Spleen (tissue), 11 donors: ENCODE measurements around the gene CTNS. TPM values are rescaled to one million over a fixed set of nuclear protein-coding genes. Genes with fewer than 3 reads are reported as not detected.

Source experiments
- DNase-seq: peaks from one replicate; pipeline ENCODE4 v3.0.0-alpha.2; 2020
- H3K27ac ChIP-seq, 8 donors: fragments of 200-600 bp; sonication (generic) in 7 of 8; 1 replicate in 4 of 8; 2 replicates in 4 of 8; pipeline versions ENCODE4 v1.5.0 to v1.8.0; 2016 to 2021; ENCODE audit warnings: inconsistent platforms in 4 of 8, mild to moderate bottlenecking in 4 of 8, moderate library complexity in 1 of 8
- H3K27me3 ChIP-seq, 7 donors: fragments of 200-600 bp; sonication (generic) in 6 of 7; replicated peaks in 1 of 7; 1 replicate in 4 of 7; 2 replicates in 3 of 7; pipeline versions ENCODE4 v1.5.0 to v1.8.0; 2016 to 2021; ENCODE audit warnings: inconsistent platforms in 3 of 7, mild to moderate bottlenecking in 1 of 7
- H3K36me3 ChIP-seq, 6 donors: fragments of 200-600 bp; sonication (generic) in 5 of 6; 1 replicate in 4 of 6; 2 replicates in 2 of 6; pipeline versions ENCODE4 v1.5.0 to v1.8.0; 2016 to 2021; ENCODE audit warnings: inconsistent platforms in 2 of 6
- H3K4me1 ChIP-seq, 6 donors: fragments of 200-600 bp; sonication (generic) in 5 of 6; 1 replicate in 3 of 6; 2 replicates in 3 of 6; pipeline versions ENCODE4 v1.5.0 to v1.8.0; 2016 to 2021; ENCODE audit warnings: inconsistent platforms in 3 of 6
- H3K4me3 ChIP-seq, 8 donors: fragments of 200-600 bp; sonication (generic) in 7 of 8; 1 replicate in 4 of 8; 2 replicates in 4 of 8; pipeline versions ENCODE4 v1.5.0 to v1.8.0; 2016 to 2021; ENCODE audit warnings: inconsistent platforms in 4 of 8, mild to moderate bottlenecking in 4 of 8, moderate library complexity in 2 of 8
- H3K9me3 ChIP-seq, 8 donors: fragments of 200-600 bp; sonication (generic) in 7 of 8; 1 replicate in 4 of 8; 2 replicates in 4 of 8; pipeline versions ENCODE4 v1.5.0 to v1.8.0; 2016 to 2021; ENCODE audit warnings: inconsistent platforms in 4 of 8
- POLR2A ChIP-seq, 3 donors: fragments of 450-650 bp; IDR thresholded peaks; one replicate each; pipeline ENCODE4 v1.5.1; 2017; ENCODE audit warnings: antibody characterized with exemption in 3 of 3, mild to moderate bottlenecking in 1 of 3
- POLR2AphosphoS5 ChIP-seq, 3 donors: sonication (generic); formaldehyde crosslinking; IDR thresholded peaks; one replicate each; pipeline ENCODE4 v1.5.1; 2017; ENCODE audit warnings: antibody characterized with exemption in 3 of 3
- WGBS, 5 donors: extraction: QIAGEN DNeasy Blood & Tissue Kit in 3 of 5; methylation state at CpG; one replicate each; pipeline versions ENCODE4 v1.1.5 to v1.1.7; 2013 to 2018; 5-methylcytosine and 5-hydroxymethylcytosine counted together
- intact Hi-C: fragments of 100-400 bp; cut with DNase I; formaldehyde crosslinking; loops from one replicate; pipeline ENCODE4 v1.15.0; 2023; ENCODE audit warnings: low total_unique reads
- polyA plus RNA-seq, 3 donors: library from polyadenylated mRNA; stranded (reverse); fragments of 200-250 nt; gene quantifications; one replicate each; pipeline ENCODE4 v1.2.1, GENCODE V29; 2013
- total RNA-seq, 7 donors: library from RNA; depleted of rRNA in 3 of 7; stranded (reverse); fragments of >200 nt in 3 of 7; fragmentation: NEBNext Ultra II Directional in 4 of 7; extraction: Animal tissue kit (Norgen Biotek cat#: 25700) in 4 of 7; gene quantifications; one replicate each; pipeline versions ENCODE4 v1.1.0 to v1.2.1, GENCODE V29; 2016 to 2021
- TF ChIP-seq, protein P1 (sequence below), 11 experiments: fragments of 200-600 bp in 7 of 11; fragments of 450-650 bp in 4 of 11; sonication (generic) in 4 of 11; IDR thresholded peaks in 8 of 11; conservative IDR thresholded peaks in 3 of 11; 1 replicate in 7 of 11; 2 replicates in 4 of 11; pipeline versions ENCODE4 v1.4.0 to v1.8.0; 2016 to 2021; ENCODE audit warnings: antibody characterized with exemption in 11 of 11, inconsistent platforms in 4 of 11, mild to moderate bottlenecking in 1 of 11
- donor health status: healthy with polysubstance abuse.
- donor health status: DM: no; HTN: no; CAD: no; lungs with moderate emphysema.
- donor health status: DM: no; HTN: no; CAD: no.
- donor health status: Bipolar disorder and iron deficiency.
- donor health status: healthy.
- donor health status: DM: no; HTN: no; CAD: no.
- donor health status: DM: yes; HTN: yes; CAD: no.

Gene CTNS
- total and polyA plus RNA-seq, 10 donors, result 5.7 to 42.5 (median 14.0) TPM

DNA sequence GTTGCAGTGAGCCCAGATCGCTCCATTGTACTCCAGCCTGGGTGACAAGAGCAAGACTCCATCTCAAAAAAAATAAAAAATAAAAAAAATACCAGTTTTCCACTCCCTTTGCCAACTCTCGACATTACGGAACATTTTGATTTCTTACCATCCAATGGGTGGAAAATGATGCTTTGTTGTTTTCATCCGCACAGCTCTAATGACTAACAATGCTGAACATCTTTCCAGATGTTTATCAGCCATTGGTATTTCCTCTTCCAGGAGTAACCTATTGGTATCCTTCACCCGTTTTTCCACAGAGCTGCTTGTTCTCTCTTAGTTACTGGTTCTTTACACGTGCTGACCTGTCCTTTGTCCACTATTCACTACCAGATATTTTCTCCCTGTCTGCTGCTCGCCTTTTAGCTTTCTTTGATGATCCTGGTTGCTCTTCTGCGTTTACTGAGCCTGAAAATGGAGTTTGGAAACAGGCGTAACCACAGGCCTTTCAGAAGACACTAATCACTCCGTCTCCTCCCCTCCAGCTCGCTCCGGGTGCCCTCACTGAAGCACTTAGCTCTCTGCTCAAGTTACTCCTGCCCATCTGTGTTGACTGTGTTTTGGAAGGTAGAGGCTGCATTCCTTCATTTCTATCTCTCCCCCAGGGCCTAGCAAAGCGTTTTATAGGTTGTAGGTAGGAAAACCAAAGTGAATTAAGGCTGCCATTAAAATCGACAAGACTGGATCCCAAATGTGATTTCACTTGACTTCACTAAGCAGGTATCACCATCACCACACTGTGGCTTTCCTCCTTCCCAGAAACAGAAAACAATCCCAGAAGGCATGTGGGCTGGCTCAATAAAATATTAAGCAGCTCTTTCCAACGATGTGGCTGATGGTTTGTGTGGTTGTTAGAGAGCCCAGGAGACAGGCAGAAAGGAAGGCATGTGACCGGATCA, 9.5 kb upstream of the CTNS start:
- Histone ChIP-seq H3K27ac (no peak overlapping the region), H3K27me3 (no peaks in the 10 kb centered on the region), H3K4me3 (no peak overlapping the region), H3K36me3 (peaks cover 5 to 95% (median 62%) of the 10 kb centered on the region in 6 donors), H3K9me3 (no peaks in the 10 kb centered on the region), H3K4me1 (peaks cover 0 to 4% (median 0%) of the 10 kb centered on the region in 6 donors)
- WGBS, 5 donors, result 77 to 91% (median 90%) methylated on average over 16 of the region's 16 CpGs
- no peak for TF ChIP-seq POLR2A (IDR thresholded peaks at IDR 0.05)
- TF ChIP-seq, protein P1, sequence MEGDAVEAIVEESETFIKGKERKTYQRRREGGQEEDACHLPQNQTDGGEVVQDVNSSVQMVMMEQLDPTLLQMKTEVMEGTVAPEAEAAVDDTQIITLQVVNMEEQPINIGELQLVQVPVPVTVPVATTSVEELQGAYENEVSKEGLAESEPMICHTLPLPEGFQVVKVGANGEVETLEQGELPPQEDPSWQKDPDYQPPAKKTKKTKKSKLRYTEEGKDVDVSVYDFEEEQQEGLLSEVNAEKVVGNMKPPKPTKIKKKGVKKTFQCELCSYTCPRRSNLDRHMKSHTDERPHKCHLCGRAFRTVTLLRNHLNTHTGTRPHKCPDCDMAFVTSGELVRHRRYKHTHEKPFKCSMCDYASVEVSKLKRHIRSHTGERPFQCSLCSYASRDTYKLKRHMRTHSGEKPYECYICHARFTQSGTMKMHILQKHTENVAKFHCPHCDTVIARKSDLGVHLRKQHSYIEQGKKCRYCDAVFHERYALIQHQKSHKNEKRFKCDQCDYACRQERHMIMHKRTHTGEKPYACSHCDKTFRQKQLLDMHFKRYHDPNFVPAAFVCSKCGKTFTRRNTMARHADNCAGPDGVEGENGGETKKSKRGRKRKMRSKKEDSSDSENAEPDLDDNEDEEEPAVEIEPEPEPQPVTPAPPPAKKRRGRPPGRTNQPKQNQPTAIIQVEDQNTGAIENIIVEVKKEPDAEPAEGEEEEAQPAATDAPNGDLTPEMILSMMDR (IDR thresholded peaks at IDR 0.05 in 8 of 11, conservative IDR thresholded peaks at IDR 0.05 in 3 of 11), result no peak
- no peak for TF ChIP-seq POLR2AphosphoS5 (IDR thresholded peaks at IDR 0.05)
- DNase-seq, result no peak
- intact Hi-C loops, result no loop called here

DNA sequence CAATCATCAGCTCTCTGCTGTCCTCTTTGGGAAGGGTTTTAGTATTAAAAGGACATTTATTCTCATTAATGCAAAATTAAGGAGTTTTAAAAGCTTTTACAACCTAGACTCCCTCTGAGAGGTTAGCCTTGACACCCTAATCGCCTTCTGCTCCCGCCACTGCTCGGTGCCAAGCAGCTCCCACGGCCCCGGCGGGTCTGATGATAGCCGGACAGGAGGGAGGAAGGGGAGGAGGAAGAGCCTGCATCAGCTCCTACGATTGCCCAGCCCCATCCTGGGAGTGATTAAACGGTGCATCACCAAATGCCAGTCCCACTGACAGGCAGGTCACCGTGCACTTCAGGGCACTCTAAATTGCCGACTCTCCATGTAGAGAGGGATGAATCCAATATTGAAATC, 8.8 kb upstream of the CTNS start:
- H3K4me1 ChIP-seq, result peaks cover 0 to 4% (median 0%) of the 10 kb centered on the region in 6 donors
- no peaks in the 10 kb centered on the region for H3K9me3 ChIP-seq
- H3K27ac ChIP-seq, result no peak overlapping the region
- peaks cover 5 to 93% (median 55%) of the 10 kb centered on the region in 6 donors for H3K36me3 ChIP-seq
- 80 to 93% (median 87%) methylated on average over 11 of the region's 11 CpGs for WGBS, 5 donors
- no peaks in the 10 kb centered on the region for H3K27me3 ChIP-seq
- no peak for DNase-seq
- no peak overlapping the region for H3K4me3 ChIP-seq
- intact Hi-C loops, result no loop called here
- TF ChIP-seq POLR2A (IDR thresholded peaks at IDR 0.05) (no peak), POLR2AphosphoS5 (IDR thresholded peaks at IDR 0.05) (no peak)
- TF ChIP-seq, protein P1 (IDR thresholded peaks at IDR 0.05 in 8 of 11, conservative IDR thresholded peaks at IDR 0.05 in 3 of 11), result no peak

DNA sequence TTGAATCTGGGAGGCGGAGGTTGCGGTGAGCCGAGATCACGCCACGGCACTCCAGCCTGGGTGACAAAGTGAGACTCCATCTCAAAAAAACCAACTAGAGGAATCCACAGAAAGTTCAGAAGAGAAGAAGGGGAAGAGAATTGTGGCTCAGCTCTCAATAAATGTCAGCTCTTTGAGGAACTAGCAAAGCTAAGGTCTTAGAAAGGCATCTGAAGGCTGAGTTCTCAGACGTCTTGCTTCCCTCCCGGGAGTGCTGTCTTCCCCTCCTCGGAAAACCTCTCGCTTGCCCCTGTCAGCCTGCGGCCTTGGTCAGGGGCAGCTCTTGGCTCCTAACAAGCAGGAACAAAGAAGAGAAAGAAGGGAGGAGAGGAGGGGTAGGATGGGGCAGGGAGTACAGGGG, 5.8 kb upstream of the CTNS start:
- Histone ChIP-seq H3K27me3 (no peaks in the 10 kb centered on the region), H3K4me3 (no peak overlapping the region), H3K4me1 (peaks cover 3 to 27% (median 15%) of the 10 kb centered on the region in 6 donors), H3K9me3 (no peaks in the 10 kb centered on the region), H3K36me3 (peaks cover 0 to 63% (median 39%) of the 10 kb centered on the region in 6 donors), H3K27ac (no peak overlapping the region)
- intact Hi-C loops, result no loop called here
- no peak for TF ChIP-seq POLR2AphosphoS5 (IDR thresholded peaks at IDR 0.05)
- TF ChIP-seq POLR2A (IDR thresholded peaks at IDR 0.05), result no peak
- TF ChIP-seq, protein P1 (IDR thresholded peaks at IDR 0.05 in 8 of 11, conservative IDR thresholded peaks at IDR 0.05 in 3 of 11), result no peak
- 81 to 95% (median 87%) methylated on average over 10 of the region's 10 CpGs for WGBS, 5 donors
- DNase-seq, result no peak

DNA sequence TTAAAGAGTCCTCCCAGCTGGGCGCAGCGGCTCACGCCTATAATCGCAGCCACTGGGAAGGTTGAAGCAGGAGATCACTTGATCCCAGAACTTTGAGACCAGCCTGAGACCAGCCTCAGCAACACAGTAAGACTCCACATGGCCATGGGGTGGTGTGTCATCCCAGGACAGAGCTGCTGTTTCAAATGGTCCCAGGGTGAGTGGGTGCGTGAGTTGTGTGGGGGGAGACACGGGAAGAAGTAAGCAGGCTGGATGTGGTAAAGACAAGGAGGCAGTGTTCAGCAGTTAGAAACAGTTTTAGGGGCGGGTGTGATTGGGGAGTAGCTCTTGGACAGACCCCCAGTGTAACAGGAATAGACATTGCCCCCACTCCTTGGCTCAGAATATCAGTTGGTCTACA, 4.3 kb upstream of the CTNS start:
- Histone ChIP-seq H3K4me1 (peaks cover 4 to 36% (median 22%) of the 10 kb centered on the region in 6 donors), H3K27ac (no peak overlapping the region), H3K27me3 (no peaks in the 10 kb centered on the region), H3K9me3 (no peaks in the 10 kb centered on the region), H3K4me3 (no peak overlapping the region), H3K36me3 (peaks cover 0 to 48% (median 28%) of the 10 kb centered on the region in 6 donors)
- intact Hi-C loops, result no loop called here
- TF ChIP-seq, protein P1 (IDR thresholded peaks at IDR 0.05 in 8 of 11, conservative IDR thresholded peaks at IDR 0.05 in 3 of 11), result no peak
- no peak for TF ChIP-seq POLR2A (IDR thresholded peaks at IDR 0.05)
- no peak for TF ChIP-seq POLR2AphosphoS5 (IDR thresholded peaks at IDR 0.05)
- WGBS, 5 donors, result 96 to 99% (median 96%) methylated on average over 7 of the region's 7 CpGs
- no peak for DNase-seq
